IPS-15b (cell line): ENCODE measurements around the gene GOLT1A.

Experiments
- H3K27me3 ChIP-seq: one replicate; pipeline ENCODE4 v1.6.1; 2013; ENCODE audit warnings: low read length; ENCODE audit not compliant: control insufficient read depth, insufficient read depth
- H3K36me3 ChIP-seq: one replicate; pipeline ENCODE4 v1.6.1; 2013; ENCODE audit warnings: low read length; ENCODE audit not compliant: control insufficient read depth, insufficient read depth
- H3K4me1 ChIP-seq: one replicate; pipeline ENCODE4 v1.6.1; 2013; ENCODE audit warnings: mild to moderate bottlenecking, low read length; ENCODE audit not compliant: control insufficient read depth, insufficient read depth
- H3K4me3 ChIP-seq: one replicate; pipeline ENCODE4 v1.5.1; 2013; ENCODE audit warnings: low read depth, low read length
- H3K9ac ChIP-seq: one replicate; pipeline ENCODE4 v1.6.1; 2013; ENCODE audit warnings: low read depth, mild to moderate bottlenecking, low read length
- H3K9me3 ChIP-seq: one replicate; pipeline ENCODE4 v1.6.1; 2013; ENCODE audit warnings: mild to moderate bottlenecking, low read length; ENCODE audit not compliant: control insufficient read depth, insufficient read depth

Gene GOLT1A

GRCh38 chr1:204161609-204162493 lies 51.9 kb downstream of the GOLT1A start:
- Histone ChIP-seq H3K27me3 (no peaks in the 10 kb centered on the region), H3K9ac (no peak overlapping the region), H3K4me3 (no peak overlapping the region), H3K4me1 (no peaks in the 10 kb centered on the region), H3K36me3 (no peaks in the 10 kb centered on the region), H3K9me3 (no peaks in the 10 kb centered on the region)

GRCh38 chr1:204157962-204158361 lies 55.8 kb downstream of the GOLT1A start:
- no peaks in the 10 kb centered on the region for H3K9me3 ChIP-seq
- peaks cover 11% of the 10 kb centered on the region for H3K27me3 ChIP-seq
- H3K4me1 ChIP-seq: no peaks in the 10 kb centered on the region
- no peaks in the 10 kb centered on the region for H3K36me3 ChIP-seq
- H3K4me3 ChIP-seq: no peak overlapping the region
- H3K9ac ChIP-seq: no peak overlapping the region

- peaks cover 16% of the 10 kb centered on the region for H3K27me3 ChIP-seq
- H3K4me3 ChIP-seq: no peak overlapping the region
- H3K9ac ChIP-seq: no peak overlapping the region
- H3K4me1 ChIP-seq: peaks cover 1% of the 10 kb centered on the region
- no peaks in the 10 kb centered on the region for H3K9me3 ChIP-seq
- no peaks in the 10 kb centered on the region for H3K36me3 ChIP-seq
Measured at GRCh38 chr1:204155881-204156280, 57.9 kb downstream of the GOLT1A start.

GRCh38 chr1:204154568-204155255 lies 59.1 kb downstream of the GOLT1A start:
- H3K27me3 ChIP-seq: peaks cover 22% of the 10 kb centered on the region
- peaks cover 6% of the 10 kb centered on the region for H3K4me1 ChIP-seq
- H3K9me3 ChIP-seq: no peaks in the 10 kb centered on the region
- no peaks in the 10 kb centered on the region for H3K36me3 ChIP-seq
- H3K9ac ChIP-seq: no peak overlapping the region
- no peak overlapping the region for H3K4me3 ChIP-seq

- Histone ChIP-seq H3K9me3 (no peaks in the 10 kb centered on the region), H3K27me3 (peaks cover 25% of the 10 kb centered on the region), H3K36me3 (no peaks in the 10 kb centered on the region), H3K9ac (no peak overlapping the region), H3K4me3 (no peak overlapping the region), H3K4me1 (peaks cover 6% of the 10 kb centered on the region)
Measured at GRCh38 chr1:204153667-204154066, 60.1 kb downstream of the GOLT1A start.

GRCh38 chr1:204152310-204153044 lies 61.3 kb downstream of the GOLT1A start:
- Histone ChIP-seq H3K4me3 (peak overlapping the region; percentile 36), H3K9ac (peak overlapping the region; percentile 1), H3K9me3 (no peaks in the 10 kb centered on the region)

GRCh38 chr1:204151552-204152309 lies 62.1 kb downstream of the GOLT1A start, which contains the start of gene ETNK2:
Gene ETNK2, minus strand, starts transcription at chr1:204152044. Its CDS starts 192 bp downstream, at chr1:204151852.
- peak within 1 kb of the TSS; percentile 42 for H3K9ac ChIP-seq

More at GRCh38 chr1:204152310-204153044, 61.3 kb downstream of the GOLT1A start:
- Histone ChIP-seq H3K4me1 (peaks cover 18% of the 10 kb centered on the region), H3K27me3 (peaks cover 25% of the 10 kb centered on the region), H3K36me3 (no peaks in the 10 kb centered on the region)

GRCh38 chr1:204150702-204151551 lies 62.9 kb downstream of the GOLT1A start:
- Histone ChIP-seq H3K27me3 (peaks cover 25% of the 10 kb centered on the region), H3K4me1 (peaks cover 27% of the 10 kb centered on the region), H3K4me3 (peak overlapping the region; percentile 84), H3K9me3 (no peaks in the 10 kb centered on the region), H3K36me3 (peaks cover 2% of the 10 kb centered on the region), H3K9ac (no peak overlapping the region)

More at GRCh38 chr1:204151552-204152309, 62.1 kb downstream of the GOLT1A start, which contains the start of gene ETNK2:
- Histone ChIP-seq H3K27me3 (peaks cover 25% of the 10 kb centered on the region), H3K4me1 (peaks cover 25% of the 10 kb centered on the region), H3K4me3 (peak within 1 kb of the TSS; percentile 84), H3K9me3 (no peaks in the 10 kb centered on the region), H3K36me3 (no peaks in the 10 kb centered on the region)

GRCh38 chr1:204149635-204150565 lies 63.9 kb downstream of the GOLT1A start:
- H3K27me3 ChIP-seq: peaks cover 25% of the 10 kb centered on the region
- H3K36me3 ChIP-seq: peaks cover 11% of the 10 kb centered on the region
- H3K9ac ChIP-seq: peak overlapping the region; percentile 27
- H3K4me1 ChIP-seq: peaks cover 27% of the 10 kb centered on the region
- no peaks in the 10 kb centered on the region for H3K9me3 ChIP-seq
- H3K4me3 ChIP-seq: peak overlapping the region; percentile 7
